ENCODE data around the gene IARS1. TPM values are rescaled to one million over a fixed set of nuclear protein-coding genes. Genes with fewer than 3 reads are reported as not detected.

Gene IARS1
- polyA plus RNA-seq, 3 donors, result 7.1 to 24.2 (median 22.8) TPM

- H3K36me3 Mint-ChIP-seq, result peaks cover 84 to 87% of the 10 kb centered on the region in 2 donors
- Histone ChIP-seq H2AFZ (ENCODE audit: insufficient read depth, low read depth, low read length, poor library complexity, severe bottlenecking) (no peak overlapping the region), H3K36me3 (replicated peaks in 1 of 2; ENCODE audit: control insufficient read depth in 1 of 2, insufficient read depth in 2 of 2, low read length in 2 of 2) (peaks cover 82 to 98% of the 10 kb centered on the region in 2 donors), H3K9ac (ENCODE audit: insufficient read depth, low read length, poor library complexity, severe bottlenecking) (peak overlapping the region; percentile 30), H3K27ac (ENCODE audit: low read depth in 1 of 2, low read length in 2 of 2) (no peak overlapping the region), H3K4me1 (ENCODE audit: control insufficient read depth in 1 of 2, insufficient read depth in 2 of 2, low read length in 2 of 2) (peaks cover 0 to 10% of the 10 kb centered on the region in 2 donors), H3K27me3 (ENCODE audit: control insufficient read depth in 2 of 2, insufficient read depth in 2 of 2, low read length in 2 of 2) (no peaks in the 10 kb centered on the region), H3K4me2 (replicated peaks; ENCODE audit: extremely low read depth, low read length, poor library complexity, severe bottlenecking) (no peak overlapping the region), H3K4me3 (replicated peaks in 1 of 3; ENCODE audit: low read depth in 2 of 3, low read length in 3 of 3) (no peak overlapping the region), H3K79me2 (ENCODE audit: insufficient read depth, low read length) (no peaks in the 10 kb centered on the region), H4K20me1 (ENCODE audit: insufficient read depth, low read length) (no peaks in the 10 kb centered on the region), H3K9me3 (replicated peaks in 1 of 2; ENCODE audit: control insufficient read depth in 1 of 2, insufficient read depth in 1 of 2, low read length in 2 of 2) (no peaks in the 10 kb centered on the region)
- no peaks in the 10 kb centered on the region for H3K9me3 Mint-ChIP-seq
- H3K27ac Mint-ChIP-seq, result peak overlapping the region in 4 of 7 donors; percentile 28 to 67 (median 34)
- no peak for TF ChIP-seq CTCF (IDR thresholded peaks at IDR 0.05)
- DNase-seq, result no peak
- H3K4me3 Mint-ChIP-seq, result no peak overlapping the region
- 12% methylated on average over 4 of the region's 11 CpGs for WGBS (ENCODE audit: insufficient coverage)
- intact Hi-C loops (cut with micrococcal nuclease), result no loop called here
- peaks cover 15% of the 10 kb centered on the region for H3K4me1 Mint-ChIP-seq
- H3K27me3 Mint-ChIP-seq (ENCODE audit: low read depth in 3 of 3), result no peaks in the 10 kb centered on the region
These were observed 17.0 kb downstream of the IARS1 start for GRCh38 chr9:92276331-92277032.

- Histone ChIP-seq H3K9me3 (replicated peaks in 1 of 2; ENCODE audit: control insufficient read depth in 1 of 2, insufficient read depth in 1 of 2, low read length in 2 of 2) (no peaks in the 10 kb centered on the region), H3K4me1 (ENCODE audit: control insufficient read depth in 1 of 2, insufficient read depth in 2 of 2, low read length in 2 of 2) (peaks cover 0 to 10% of the 10 kb centered on the region in 2 donors), H3K36me3 (replicated peaks in 1 of 2; ENCODE audit: control insufficient read depth in 1 of 2, insufficient read depth in 2 of 2, low read length in 2 of 2) (peaks cover 87 to 98% of the 10 kb centered on the region in 2 donors), H3K27me3 (ENCODE audit: control insufficient read depth in 2 of 2, insufficient read depth in 2 of 2, low read length in 2 of 2) (no peaks in the 10 kb centered on the region), H2AFZ (ENCODE audit: insufficient read depth, low read depth, low read length, poor library complexity, severe bottlenecking) (no peak overlapping the region), H3K4me3 (replicated peaks in 1 of 3; ENCODE audit: low read depth in 2 of 3, low read length in 3 of 3) (no peak overlapping the region), H3K27ac (ENCODE audit: low read depth in 1 of 2, low read length in 2 of 2) (no peak overlapping the region), H4K20me1 (ENCODE audit: insufficient read depth, low read length) (no peaks in the 10 kb centered on the region), H3K9ac (ENCODE audit: insufficient read depth, low read length, poor library complexity, severe bottlenecking) (no peak overlapping the region), H3K4me2 (replicated peaks; ENCODE audit: extremely low read depth, low read length, poor library complexity, severe bottlenecking) (no peak overlapping the region), H3K79me2 (ENCODE audit: insufficient read depth, low read length) (no peaks in the 10 kb centered on the region)
- peak; percentile 6 to 35 (median 10) for DNase-seq
- Mint-ChIP-seq H3K36me3 (peaks cover 88 to 93% of the 10 kb centered on the region in 2 donors), H3K9me3 (no peaks in the 10 kb centered on the region), H3K4me3 (no peak overlapping the region), H3K27me3 (ENCODE audit: low read depth in 3 of 3) (no peaks in the 10 kb centered on the region), H3K4me1 (peaks cover 15% of the 10 kb centered on the region), H3K27ac (peak overlapping the region in 2 of 7 donors; percentile 28 to 30)
- intact Hi-C loops (cut with micrococcal nuclease), result no loop called here
- TF ChIP-seq CTCF (IDR thresholded peaks at IDR 0.05), result no peak
- WGBS (ENCODE audit: insufficient coverage), result 100% methylated on average over 1 of the region's 6 CpGs
These were observed 18.0 kb downstream of the IARS1 start for GRCh38 chr9:92275541-92275940.
